HCT116 (cell line): ENCODE measurements around the gene MGAT4C. TPM values are rescaled to one million over a fixed set of nuclear protein-coding genes. Genes with fewer than 3 reads are reported as not detected.

Source experiments
- ATAC-seq: fragments of 200-7000 bp; cut with Tn5 transposase; 2 replicates; pipeline ENCODE4 v1.9.1; 2020; ENCODE audit warnings: mild to moderate bottlenecking, moderate library complexity
- BruUV-seq: library from RNA; stranded (reverse); fragments of 400-500 nt; replicated peaks from 2 replicates; lab custom pipeline; 2021; lab: Mats Ljungman, UMichigan
- CTCF ChIA-PET: fragments of 300-600 bp; sonication (Branson Sonifier 250); formaldehyde crosslinking; loops from one replicate; lab custom pipeline; 2021; ENCODE audit warnings: antibody characterized with exemption; lab: Charles Lee
- POLR2A ChIA-PET: fragments of 300-600, 350-600 bp; sonication (Branson Sonifier 250); formaldehyde crosslinking; loops from one replicate; lab custom pipeline; 2021; ENCODE audit warnings: antibody characterized with exemption; lab: Charles Lee
- RAD21 ChIA-PET, 2 experiments: fragments of 300-600 bp; sonication (Branson Sonifier 250); formaldehyde crosslinking; loops; one replicate each; lab custom pipeline; 2023; ENCODE audit warnings: low total read pairs in 2 of 2; ENCODE audit not compliant: uncharacterized antibody in 2 of 2, unreplicated experiment in 2 of 2, low non-redundant PET in 1 of 2; lab: Charles Lee
- DNase-seq: peaks from one replicate; pipeline ENCODE4 v3.0.0-alpha.2; 2010; ENCODE audit warnings: low read depth, low spot score
- H2AFZ ChIP-seq: fragments of 200-600 bp; shearing (Covaris generic), sonication (generic); 2 replicates; pipeline ENCODE4 v1.6.1; 2017; ENCODE audit warnings: low read depth, mixed run types, mixed read lengths, antibody characterized with exemption, low read length; ENCODE audit not compliant: poor library complexity, severe bottlenecking
- H3K27ac ChIP-seq: 2 replicates; pipeline ENCODE4 v1.5.1; 2012; ENCODE audit warnings: low read depth, low read length
- H3K27me3 ChIP-seq: fragments of 200-600 bp; sonication (generic); 2 replicates; pipeline ENCODE4 v1.6.1; 2016; ENCODE audit warnings: mixed run types, low read length, mixed read lengths; ENCODE audit not compliant: insufficient read depth
- H3K36me3 ChIP-seq, 2 experiments: fragments of 200-500 bp in 1 of 2; fragments of 200-600 bp in 1 of 2; sonication (Bioruptor generic) in 1 of 2; sonication (generic) in 1 of 2; 2 replicates each; pipeline versions ENCODE4 v1.5.1 to v1.6.1; 2014 to 2016; ENCODE audit warnings: low read length in 2 of 2, inconsistent platforms in 1 of 2, mixed read lengths in 1 of 2, mixed run types in 1 of 2; ENCODE audit not compliant: insufficient read depth in 2 of 2, control insufficient read depth in 1 of 2
- H3K4me1 ChIP-seq, 2 experiments: fragments of 200-600 bp in 1 of 2; sonication (generic) in 1 of 2; 2 replicates each; pipeline versions ENCODE4 v1.5.1 to v1.6.1; 2012 to 2017; ENCODE audit warnings: low read length in 2 of 2, inconsistent platforms in 1 of 2, mild to moderate bottlenecking in 1 of 2, mixed read lengths in 1 of 2, mixed run types in 1 of 2, moderate library complexity in 1 of 2; ENCODE audit not compliant: insufficient read depth in 2 of 2, control insufficient read depth in 1 of 2
- H3K4me2 ChIP-seq: fragments of 200-600 bp; sonication (generic); 2 replicates; pipeline ENCODE4 v1.6.1; 2017; ENCODE audit warnings: mixed run types, low read length, mixed read lengths
- H3K4me3 ChIP-seq, 2 experiments: fragments of 200-600 bp in 1 of 2; sonication (generic) in 1 of 2; replicated peaks in 1 of 2; 2 replicates each; pipeline ENCODE4 v1.5.1; 2011 to 2016; ENCODE audit warnings: low read length in 2 of 2, control low read depth in 1 of 2, low read depth in 1 of 2, mild to moderate bottlenecking in 1 of 2, mixed read lengths in 1 of 2, mixed run types in 1 of 2
- H3K79me2 ChIP-seq: fragments of 200-600 bp; sonication (generic); 2 replicates; pipeline ENCODE4 v1.6.1; 2017; ENCODE audit warnings: mild to moderate bottlenecking, mixed run types, low read length, moderate library complexity, mixed read lengths; ENCODE audit not compliant: insufficient read depth
- H3K9ac ChIP-seq: fragments of 200-600 bp; sonication (generic); 2 replicates; pipeline ENCODE4 v1.6.1; 2016; ENCODE audit warnings: low read length, mixed read lengths
- H3K9me2 ChIP-seq: fragments of 200-600 bp; sonication (generic), shearing (Covaris generic); 2 replicates; pipeline ENCODE4 v1.6.1; 2017; ENCODE audit warnings: mixed run types, mild to moderate bottlenecking, moderate library complexity; ENCODE audit not compliant: insufficient read depth
- H3K9me3 ChIP-seq, 2 experiments: fragments of 200-500 bp in 1 of 2; fragments of 200-600 bp in 1 of 2; sonication (Bioruptor generic) in 1 of 2; sonication (generic) in 1 of 2; 2 replicates each; pipeline ENCODE4 v1.6.1; 2014 to 2017; ENCODE audit warnings: low read length in 2 of 2, mixed read lengths in 2 of 2, inconsistent platforms in 1 of 2, low read depth in 1 of 2, mild to moderate bottlenecking in 1 of 2, mixed run types in 1 of 2, moderate library complexity in 1 of 2; ENCODE audit not compliant: control insufficient read depth in 1 of 2, insufficient read depth in 1 of 2
- H4K20me1 ChIP-seq: fragments of 200-600 bp; sonication (generic), shearing (Covaris generic); 2 replicates; pipeline ENCODE4 v1.6.1; 2017; ENCODE audit warnings: mixed run types, mild to moderate bottlenecking, moderate library complexity; ENCODE audit not compliant: insufficient read depth
- CTCF ChIP-seq, 3 experiments: fragments of 200-600 bp in 1 of 3; sonication (generic) in 1 of 3; IDR thresholded peaks in 2 of 3; conservative IDR thresholded peaks in 1 of 3; 2 replicates each; pipeline ENCODE4 v1.5.1; 2012 to 2017; ENCODE audit warnings: low read depth in 2 of 3, low read length in 2 of 3, antibody characterized with exemption in 1 of 3, borderline replicate concordance in 1 of 3, control low read depth in 1 of 3, mild to moderate bottlenecking in 1 of 3, mixed read lengths in 1 of 3, mixed run types in 1 of 3, moderate library complexity in 1 of 3; ENCODE audit not compliant: insufficient read depth in 1 of 3
- JUND ChIP-seq: IDR thresholded peaks from 2 replicates; pipeline ENCODE4 v1.6.1; 2012
- RAD21 ChIP-seq: IDR thresholded peaks from 2 replicates; pipeline ENCODE4 v1.6.1; 2012; ENCODE audit warnings: low read depth, mild to moderate bottlenecking
- SRF ChIP-seq: IDR thresholded peaks from 2 replicates; pipeline ENCODE4 v1.6.1; 2012; ENCODE audit warnings: low read depth
- TCF7L2 ChIP-seq: IDR thresholded peaks from 2 replicates; pipeline ENCODE4 v1.7.0; 2011; ENCODE audit warnings: borderline replicate concordance, inconsistent platforms; ENCODE audit not compliant: insufficient read depth, insufficient read length; ENCODE audit errors: extremely low read depth
- intact Hi-C: fragments of 100-400 bp; cut with micrococcal nuclease; formaldehyde crosslinking; loops from 2 replicates; pipeline ENCODE4 v1.10.0; 2022
- total RNA-seq: library from RNA; stranded (reverse); gene quantifications from one replicate; pipeline ENCODE4 v1.2.1, GENCODE V29; 2021; ENCODE audit not compliant: unreplicated experiment

MGAT4C gene
- total RNA-seq, 1 experiment from 2014 or later: not detected

DNA sequence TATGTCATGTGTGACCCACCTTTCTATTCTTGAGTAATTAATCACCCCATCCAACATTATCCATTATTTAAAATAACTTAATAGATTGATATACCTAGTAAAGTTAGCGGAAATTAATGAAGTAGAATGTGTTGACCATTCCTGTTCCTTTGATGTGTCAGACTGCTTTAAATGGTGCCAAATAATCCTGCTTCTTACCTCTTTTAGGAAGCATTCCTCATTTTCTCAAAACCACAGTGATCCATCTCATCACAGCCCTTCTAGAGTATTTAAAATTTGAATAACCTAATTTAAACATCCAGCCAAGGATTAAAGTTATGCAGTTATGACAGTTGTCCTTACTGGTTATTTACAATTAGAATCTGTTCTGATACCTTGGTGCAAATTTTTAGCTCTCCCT is 6.9 kb downstream of the MGAT4C start:
- H3K4me3 ChIP-seq: no peak overlapping the region
- BruUV-seq: no TSS peak
- H3K9me2 ChIP-seq: no peaks in the 10 kb centered on the region
- peaks cover 4 to 12% of the 10 kb centered on the region in 2 experiments; a peak in 2 of 4 replicates for H3K4me1 ChIP-seq
- RAD21 ChIA-PET: no interaction called here
- intact Hi-C loops: no loop called here
- no peak overlapping the region for H2AFZ ChIP-seq
- POLR2A ChIA-PET: no interaction called here
- no peaks in the 10 kb centered on the region for H3K36me3 ChIP-seq
- no peaks in the 10 kb centered on the region for H3K9me3 ChIP-seq
- no peaks in the 10 kb centered on the region for H4K20me1 ChIP-seq
- no peak for TF ChIP-seq CTCF (IDR thresholded peaks at IDR 0.05 in 2 of 3, conservative IDR thresholded peaks at IDR 0.05 in 1 of 3; ENCODE audit: borderline replicate concordance in 1 of 3, insufficient read depth in 1 of 3, low read depth in 2 of 3, low read length in 2 of 3)
- no peak for TF ChIP-seq SRF
- TF ChIP-seq, all 23 proteins: peak for 0
- no peak for ATAC-seq
- Histone ChIP-seq H3K79me2 (no peaks in the 10 kb centered on the region), H3K4me2 (peak overlapping the region; percentile 41), H3K27me3 (no peaks in the 10 kb centered on the region), H3K27ac (no peak overlapping the region), H3K9ac (no peak overlapping the region)
- no peak for DNase-seq
- CTCF ChIA-PET: interaction anchor here (1.0 kb wide), 1 partner anchor 62 kb away, joined by 3 read pairs; no protein-coding TSS in a partner anchor

DNA sequence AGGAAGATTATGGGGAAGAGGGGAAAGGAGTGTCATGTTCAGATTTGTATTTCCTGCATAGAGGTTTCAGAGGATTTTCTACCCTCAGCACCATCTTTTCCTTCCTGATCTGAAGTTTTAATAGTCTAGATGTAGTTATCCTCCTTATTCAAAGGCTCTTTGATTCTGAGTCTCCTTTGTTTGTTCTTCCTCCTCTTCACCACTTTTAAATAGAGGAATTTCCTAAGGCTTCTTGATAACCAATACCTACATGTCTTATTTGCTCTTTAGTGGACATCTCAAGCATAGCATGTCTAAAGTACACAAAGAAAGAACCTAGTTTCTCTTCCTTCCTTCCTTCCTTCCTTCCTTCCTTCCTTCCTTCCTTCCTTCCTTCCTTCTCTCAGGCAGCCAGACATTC is 8.3 kb downstream of the MGAT4C start:
- Histone ChIP-seq H3K79me2 (no peaks in the 10 kb centered on the region), H3K4me3 (no peak overlapping the region), H3K4me1 (peaks cover 4 to 12% of the 10 kb centered on the region in 2 experiments; a peak in 2 of 4 replicates), H3K4me2 (no peak overlapping the region), H3K36me3 (no peaks in the 10 kb centered on the region), H3K9me3 (no peaks in the 10 kb centered on the region), H3K9me2 (no peaks in the 10 kb centered on the region), H3K27me3 (no peaks in the 10 kb centered on the region), H2AFZ (no peak overlapping the region), H3K27ac (no peak overlapping the region), H4K20me1 (no peaks in the 10 kb centered on the region)
- ATAC-seq: no peak
- BruUV-seq: no TSS peak
- intact Hi-C loops: no loop called here
- CTCF ChIA-PET: no interaction called here
- TF ChIP-seq TCF7L2 (no peak), JUND (no peak), RAD21 (no peak)
- TF ChIP-seq, all 23 proteins: peak for 0
- POLR2A ChIA-PET: no interaction called here
- H3K9ac ChIP-seq: no peak overlapping the region
- RAD21 ChIA-PET: no interaction called here
- DNase-seq: no peak
